ENCODE measurements around the gene VTI1A.

DNA sequence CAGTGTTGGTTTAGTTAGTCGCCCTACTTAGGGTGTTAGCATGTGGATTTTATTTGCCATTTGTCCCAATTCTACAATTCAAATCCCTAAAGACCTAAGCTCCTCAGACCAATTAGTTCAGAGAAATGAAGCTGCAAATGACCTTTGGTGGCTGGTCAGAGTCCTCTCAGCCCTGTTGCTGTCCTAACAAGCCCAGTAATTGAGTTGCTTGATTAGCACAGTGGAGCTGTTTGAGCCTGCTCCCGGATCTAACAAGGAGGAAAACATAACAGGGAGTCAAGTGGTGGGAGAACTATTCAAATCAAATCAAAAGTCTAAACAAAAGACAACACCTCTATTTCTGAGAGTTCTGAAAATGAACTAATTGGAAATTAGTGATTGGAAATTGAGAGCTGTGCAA, 22.4 kb upstream of the VTI1A start:
- no peak for TF ChIP-seq MXI1 (IDR thresholded peaks at IDR 0.05; ENCODE audit: low read depth, low read length)
- TF ChIP-seq EP300 (IDR thresholded peaks at IDR 0.05; ENCODE audit: low read length), result no peak
- TF ChIP-seq EZH2 (IDR thresholded peaks at IDR 0.05; ENCODE audit: borderline replicate concordance, low read depth, low read length), result no peak
- TF ChIP-seq CREB1 (IDR thresholded peaks at IDR 0.05), result no peak
- TF ChIP-seq CREB1 (CRISPR knock-in tag; IDR thresholded peaks at IDR 0.05), result no peak
- TF ChIP-seq CBX3 (IDR thresholded peaks at IDR 0.05; ENCODE audit: borderline replicate concordance in 1 of 2, low read length in 2 of 2), result no peak
- no peak for TF ChIP-seq NR1H2 (CRISPR knock-in tag; IDR thresholded peaks at IDR 0.05)
- TF ChIP-seq BRCA1 (IDR thresholded peaks at IDR 0.05), result no peak
- TF ChIP-seq BRCA1 (CRISPR knock-in tag; IDR thresholded peaks at IDR 0.05), result no peak
- TF ChIP-seq TEAD1 (CRISPR knock-in tag; IDR thresholded peaks at IDR 0.05), result no peak
- TF ChIP-seq, protein P1, sequence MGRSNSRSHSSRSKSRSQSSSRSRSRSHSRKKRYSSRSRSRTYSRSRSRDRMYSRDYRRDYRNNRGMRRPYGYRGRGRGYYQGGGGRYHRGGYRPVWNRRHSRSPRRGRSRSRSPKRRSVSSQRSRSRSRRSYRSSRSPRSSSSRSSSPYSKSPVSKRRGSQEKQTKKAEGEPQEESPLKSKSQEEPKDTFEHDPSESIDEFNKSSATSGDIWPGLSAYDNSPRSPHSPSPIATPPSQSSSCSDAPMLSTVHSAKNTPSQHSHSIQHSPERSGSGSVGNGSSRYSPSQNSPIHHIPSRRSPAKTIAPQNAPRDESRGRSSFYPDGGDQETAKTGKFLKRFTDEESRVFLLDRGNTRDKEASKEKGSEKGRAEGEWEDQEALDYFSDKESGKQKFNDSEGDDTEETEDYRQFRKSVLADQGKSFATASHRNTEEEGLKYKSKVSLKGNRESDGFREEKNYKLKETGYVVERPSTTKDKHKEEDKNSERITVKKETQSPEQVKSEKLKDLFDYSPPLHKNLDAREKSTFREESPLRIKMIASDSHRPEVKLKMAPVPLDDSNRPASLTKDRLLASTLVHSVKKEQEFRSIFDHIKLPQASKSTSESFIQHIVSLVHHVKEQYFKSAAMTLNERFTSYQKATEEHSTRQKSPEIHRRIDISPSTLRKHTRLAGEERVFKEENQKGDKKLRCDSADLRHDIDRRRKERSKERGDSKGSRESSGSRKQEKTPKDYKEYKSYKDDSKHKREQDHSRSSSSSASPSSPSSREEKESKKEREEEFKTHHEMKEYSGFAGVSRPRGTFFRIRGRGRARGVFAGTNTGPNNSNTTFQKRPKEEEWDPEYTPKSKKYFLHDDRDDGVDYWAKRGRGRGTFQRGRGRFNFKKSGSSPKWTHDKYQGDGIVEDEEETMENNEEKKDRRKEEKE (IDR thresholded peaks at IDR 0.05; ENCODE audit: borderline replicate concordance in 1 of 2, control insufficient read depth in 1 of 2, low read depth in 2 of 2, low read length in 1 of 2), result no peak
- TF ChIP-seq ETV1 (tag; conservative IDR thresholded peaks at IDR 0.05; ENCODE audit: low read depth), result no peak

Measured in K562 (cell line).